GM18519 (cell line): ENCODE data around the gene MYO1E.
"Not testable (repeated sequence)": the region's sequence is repeated elsewhere in the genome, so short reads cannot be mapped to it uniquely, and the experiment has no call there.

Experiments
- ATAC-seq: cut with Tn5 transposase; IDR thresholded peaks from one replicate; pipeline ENCODE4 v1.9.1; 2021; ENCODE audit warnings: mild to moderate bottlenecking, moderate library complexity; ENCODE audit not compliant: unreplicated experiment, low FRiP score

MYO1E gene

DNA sequence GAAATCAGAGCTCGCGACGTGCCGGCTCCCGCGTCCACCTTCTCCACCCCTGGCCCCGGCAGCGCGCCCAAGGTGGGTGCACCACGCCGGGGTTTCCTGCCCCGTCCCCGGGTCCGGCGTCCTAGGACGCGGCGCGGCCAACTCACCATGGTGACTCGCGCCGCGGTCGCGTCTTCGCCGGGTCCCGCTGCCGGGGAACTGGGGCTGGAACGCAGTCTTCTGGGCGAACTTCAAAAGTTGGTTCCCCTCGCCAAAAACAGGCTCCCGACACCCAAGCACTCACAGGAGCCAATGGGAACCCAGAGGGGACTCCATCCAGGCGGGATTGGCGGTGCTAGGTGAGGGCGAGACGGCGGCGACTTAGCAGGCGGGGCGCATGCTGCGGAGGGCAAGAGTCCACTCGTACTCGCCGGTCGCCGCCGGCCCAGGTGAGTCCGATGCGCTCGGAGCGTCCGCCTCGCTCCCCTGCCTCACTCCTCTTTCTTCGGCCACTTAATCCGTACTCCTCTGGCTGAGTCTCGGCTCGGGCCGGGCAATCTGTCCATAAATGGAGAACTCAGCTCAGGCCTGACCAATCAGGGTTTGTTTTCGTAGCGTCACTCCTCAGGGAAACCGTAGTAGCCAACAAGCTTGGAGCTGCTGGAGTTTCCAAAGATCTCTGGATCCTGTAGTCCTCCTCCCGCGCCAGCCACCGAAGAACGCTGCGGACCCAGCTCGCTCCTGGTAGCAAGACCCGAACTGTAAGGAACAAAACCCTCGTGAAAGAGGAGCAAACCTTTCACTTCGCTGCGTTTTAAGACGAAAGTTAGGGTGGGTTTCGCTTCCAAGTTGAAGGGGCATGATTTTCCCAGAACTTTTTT is at the start of gene MYO1E:
Gene MYO1E (minus strand): TSS at position 520 of the 860 bp plus-strand sequence. CDS start 371 bp downstream, at position 149.
- ATAC-seq: no peak

DNA sequence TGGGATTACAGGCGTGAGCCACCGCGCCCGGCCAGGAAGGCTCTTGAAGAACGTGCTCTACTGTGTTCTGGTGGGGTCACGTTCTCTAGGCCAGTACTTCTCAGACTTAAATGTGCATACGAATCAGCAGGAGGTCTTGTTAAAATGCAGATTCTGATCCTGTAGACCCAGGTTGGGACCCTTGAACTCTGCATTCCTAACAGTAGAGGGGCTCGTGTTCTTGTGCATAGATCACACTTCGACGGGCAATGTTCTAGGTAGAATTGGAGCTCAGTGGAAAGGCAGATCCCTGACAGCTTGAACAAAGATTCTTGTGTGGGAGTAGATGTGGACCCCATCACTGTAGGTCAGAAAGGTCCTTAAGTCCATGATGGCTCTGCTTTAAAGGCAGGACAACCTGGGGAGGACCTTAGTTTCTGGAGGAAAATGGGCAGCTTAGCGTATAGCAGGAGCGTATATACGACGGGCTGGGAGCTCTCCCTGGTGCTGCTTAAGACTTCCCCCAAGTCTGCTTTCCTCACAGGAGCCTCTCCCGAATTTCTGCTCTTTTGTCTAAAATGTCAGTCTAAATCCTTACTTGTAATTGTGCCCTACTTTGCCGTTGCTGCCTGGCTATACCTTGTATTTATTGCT is 48.4 kb upstream of the MYO1E start:
- ATAC-seq: no peak

DNA sequence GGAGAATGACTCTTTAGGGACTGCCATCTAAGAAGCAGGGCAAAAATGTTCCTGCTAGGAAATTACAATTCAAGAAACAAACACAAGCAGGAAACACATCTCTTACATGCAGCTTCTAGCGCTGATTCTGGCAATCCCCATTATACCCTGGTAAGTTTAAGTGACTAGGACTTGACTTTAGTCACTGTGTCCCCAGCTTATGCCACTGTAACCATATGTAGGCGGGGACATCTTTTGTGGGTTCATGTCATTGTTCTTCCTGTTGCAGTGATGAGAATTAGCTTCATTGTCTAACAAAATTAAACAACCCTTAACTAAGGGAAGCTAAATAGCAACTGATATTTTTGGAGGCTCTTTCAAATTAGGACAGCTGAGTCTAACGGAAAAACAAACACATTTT is 47.4 kb upstream of the MYO1E start:
- no peak for ATAC-seq

DNA sequence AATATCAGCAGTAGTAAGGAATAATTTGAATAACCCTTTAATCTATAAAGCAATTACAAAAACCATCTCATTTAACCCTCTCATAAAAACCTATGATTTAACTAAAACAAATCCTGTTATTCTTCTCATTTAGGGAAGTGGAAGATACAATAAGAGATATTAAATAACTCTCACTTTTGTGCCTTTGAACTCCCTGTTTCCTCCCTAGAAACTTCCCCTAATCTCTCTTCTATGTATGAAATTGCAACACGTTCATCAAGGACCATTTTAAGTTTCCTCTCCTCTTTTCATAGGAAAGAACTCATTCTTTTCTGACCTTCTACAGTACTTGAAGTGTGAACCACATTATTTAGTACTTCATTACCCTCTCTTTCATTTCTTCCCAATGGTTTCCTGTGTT is 46.5 kb upstream of the MYO1E start:
- no peak for ATAC-seq

DNA sequence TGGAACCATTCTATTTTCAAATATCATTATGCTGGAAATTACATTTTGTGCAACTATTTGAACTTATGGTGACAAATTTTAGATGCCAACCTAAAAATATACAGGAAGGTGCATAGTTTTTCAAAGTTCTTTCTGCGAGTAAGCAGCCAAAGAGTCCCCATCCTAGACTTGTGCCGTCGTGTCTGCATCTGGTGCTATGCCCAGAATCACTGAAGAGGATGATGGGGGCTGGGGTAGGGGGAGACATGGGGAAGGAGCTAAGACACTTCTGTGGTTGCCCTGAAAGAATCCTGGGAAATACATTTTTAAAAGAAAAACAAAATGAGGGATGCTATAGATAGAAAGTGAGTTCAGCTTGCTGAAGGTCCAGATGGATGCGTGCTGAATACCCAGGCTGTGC is 44.1 kb upstream of the MYO1E start:
- no peak for ATAC-seq

DNA sequence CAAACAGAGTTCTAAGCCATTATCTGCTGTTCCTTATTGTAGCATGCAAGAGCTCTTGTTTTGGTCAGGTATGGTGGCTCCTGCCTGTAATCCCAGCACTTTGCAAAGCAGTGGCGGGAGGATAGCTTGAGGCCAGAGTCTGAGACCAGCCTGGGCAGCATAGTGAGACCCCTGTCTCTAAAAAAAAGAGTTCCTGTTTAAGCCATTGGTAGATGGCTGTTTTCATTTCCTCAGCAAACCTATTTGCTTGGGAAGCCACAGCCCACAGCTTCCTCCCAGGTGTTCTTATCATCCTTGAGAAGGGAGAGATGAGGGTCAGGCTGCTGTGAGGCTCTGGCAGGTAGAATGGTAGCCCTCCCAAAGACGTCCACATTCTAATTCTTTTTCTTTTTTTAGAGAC is 40.9 kb upstream of the MYO1E start:
- no peak for ATAC-seq

DNA sequence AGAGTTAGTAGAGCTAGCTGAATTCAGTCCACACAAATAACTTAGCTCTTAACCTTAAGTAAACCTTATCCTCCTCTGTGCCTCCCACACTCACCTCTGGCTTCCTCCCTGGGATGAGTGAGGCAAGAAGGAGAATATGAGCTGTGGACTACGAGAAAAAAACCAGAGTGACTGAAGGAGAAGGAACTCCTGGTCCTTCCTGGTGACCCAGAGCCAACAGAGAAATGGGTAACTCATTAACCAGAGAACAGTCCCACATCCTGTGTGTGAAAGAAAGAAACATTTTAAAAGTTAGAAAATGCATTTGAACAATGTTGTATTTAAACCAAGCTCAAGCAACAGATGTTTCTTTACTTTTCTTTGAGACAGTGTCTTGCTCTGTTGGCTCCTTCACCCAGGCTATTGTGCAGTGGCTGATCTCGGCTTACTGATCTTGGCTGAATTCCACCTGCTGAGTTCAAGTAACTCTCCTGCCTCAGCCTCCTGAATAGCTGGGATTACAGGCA is 37.8 kb upstream of the MYO1E start:
- ATAC-seq: no peak

DNA sequence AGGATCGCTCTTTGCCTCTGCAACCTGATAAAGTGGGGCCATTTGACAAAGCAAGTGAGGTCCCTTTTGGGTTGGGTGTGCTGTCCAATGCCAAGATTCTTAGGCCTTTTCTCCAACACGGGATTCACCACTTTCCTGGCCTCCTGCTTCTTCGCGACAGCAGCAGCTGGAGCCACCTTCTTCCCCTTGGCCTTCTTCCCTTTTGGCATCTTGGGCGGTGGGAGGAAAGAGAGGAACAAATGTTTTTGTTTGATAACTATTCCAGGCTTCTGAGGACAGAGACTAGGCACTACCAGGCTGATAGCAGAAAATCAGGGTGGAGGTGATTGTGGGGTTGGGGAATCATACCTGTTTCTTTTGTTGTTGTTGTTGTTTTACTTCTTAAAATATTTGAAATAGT is 35.3 kb upstream of the MYO1E start:
- no peak for ATAC-seq

DNA sequence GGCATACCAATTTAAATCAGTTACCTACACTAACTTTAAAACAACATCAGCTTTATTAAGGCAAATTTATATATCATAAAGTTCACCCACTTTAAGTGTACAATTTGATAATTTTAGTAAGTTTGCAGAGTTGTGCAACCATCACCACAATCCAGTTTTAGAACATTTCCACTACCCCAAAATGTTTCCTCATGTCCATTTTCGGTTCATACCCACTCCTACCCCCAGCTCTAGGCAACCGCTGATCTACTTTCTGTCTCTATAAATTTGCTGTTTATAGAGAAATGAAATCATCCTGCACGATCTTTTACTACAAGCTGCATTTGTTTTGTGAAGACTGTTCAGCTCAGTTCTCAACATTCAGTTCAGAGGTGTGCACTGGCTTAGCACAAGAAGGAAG is 33.8 kb upstream of the MYO1E start:
- peak; percentile 43 for ATAC-seq

DNA sequence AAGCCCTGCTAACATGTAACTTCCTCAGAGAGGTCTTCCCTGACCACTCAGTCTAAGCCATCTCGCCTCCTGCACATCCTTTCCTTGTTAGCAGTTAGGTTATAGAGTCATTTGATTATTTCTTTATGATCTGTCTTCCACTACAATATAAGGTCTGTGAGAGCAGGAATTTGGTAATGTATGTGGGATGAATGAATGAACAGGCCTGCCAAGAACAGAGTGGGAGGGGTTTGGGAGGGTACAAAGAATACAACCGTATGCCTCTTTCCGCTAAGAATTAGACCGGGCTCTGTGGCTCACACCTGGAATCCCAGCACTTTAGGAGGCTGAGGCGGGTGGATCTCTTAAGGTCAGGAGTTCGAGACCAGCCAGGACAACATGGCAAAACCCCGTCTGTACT is 32.4 kb upstream of the MYO1E start:
- no peak for ATAC-seq

DNA sequence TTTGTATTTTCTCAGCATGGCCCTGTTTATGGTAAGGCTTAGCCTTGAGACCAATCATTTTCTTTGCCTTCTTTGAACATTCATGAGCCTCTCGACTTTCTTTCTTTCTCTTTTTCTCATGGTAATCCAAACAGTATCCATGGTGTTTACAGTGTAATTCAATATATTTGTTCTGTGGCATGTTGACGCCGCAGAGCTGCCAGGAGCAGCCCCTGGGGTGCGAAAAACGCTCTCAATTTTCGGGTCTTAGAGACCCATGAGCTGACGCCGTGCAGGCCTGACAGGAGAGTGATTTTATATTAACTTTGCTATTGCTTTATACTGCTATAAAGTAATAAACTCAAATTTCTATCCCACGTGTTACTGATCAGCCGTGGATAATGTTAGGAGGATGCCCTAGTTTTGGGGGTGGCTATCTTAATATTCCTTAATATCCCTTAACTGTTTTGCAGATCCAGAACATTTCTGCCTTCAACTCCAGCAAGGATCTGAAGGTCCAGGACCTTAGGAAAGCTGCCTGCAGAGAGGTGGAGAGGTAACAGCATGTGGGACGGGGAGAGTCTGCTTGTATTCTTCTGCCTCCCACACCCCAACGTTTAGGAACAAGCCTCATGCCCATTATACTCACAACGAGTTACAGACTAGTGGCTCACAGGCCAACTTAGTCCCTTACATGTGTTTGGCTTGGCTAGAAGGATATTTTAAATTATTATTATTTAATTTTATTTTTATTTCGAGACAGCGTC is 29.3 kb upstream of the MYO1E start:
- ATAC-seq: no peak

DNA sequence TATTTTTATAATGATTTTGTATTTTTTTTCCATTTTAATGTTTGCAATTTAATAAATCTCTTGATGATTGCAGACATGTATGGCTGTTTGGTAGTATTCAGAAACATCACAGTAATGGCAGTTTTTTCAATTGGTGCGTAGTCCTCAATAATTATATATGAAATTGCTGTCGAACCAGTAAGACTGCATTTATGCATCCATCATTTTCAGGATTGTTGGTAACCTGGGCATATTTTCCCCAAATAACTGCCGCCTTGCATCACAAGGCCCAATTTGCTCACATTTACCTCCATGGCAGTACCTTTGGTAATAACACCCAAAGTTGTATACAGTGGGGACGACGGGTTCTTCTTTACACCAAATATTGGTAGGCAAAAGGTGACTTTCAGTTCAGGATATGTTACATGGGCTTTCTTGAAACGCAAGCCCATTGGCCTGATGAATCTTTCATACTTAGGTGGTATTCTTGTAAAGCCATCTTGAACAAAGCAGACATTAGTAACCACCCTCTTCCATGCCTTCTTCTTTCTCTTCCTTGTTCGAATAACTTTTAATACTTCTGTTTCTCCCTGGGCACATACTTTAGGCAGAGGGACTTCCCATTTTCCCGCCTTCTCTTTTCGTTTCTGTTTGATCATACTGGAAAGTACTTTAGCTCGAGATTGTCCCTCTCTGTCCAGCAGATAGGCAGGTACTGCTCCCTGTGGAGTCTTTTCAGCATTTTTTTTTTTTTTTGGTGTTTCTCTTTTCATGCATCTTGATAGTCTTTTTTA is 28.6 kb upstream of the MYO1E start:
- ATAC-seq: not testable (repeated sequence)

DNA sequence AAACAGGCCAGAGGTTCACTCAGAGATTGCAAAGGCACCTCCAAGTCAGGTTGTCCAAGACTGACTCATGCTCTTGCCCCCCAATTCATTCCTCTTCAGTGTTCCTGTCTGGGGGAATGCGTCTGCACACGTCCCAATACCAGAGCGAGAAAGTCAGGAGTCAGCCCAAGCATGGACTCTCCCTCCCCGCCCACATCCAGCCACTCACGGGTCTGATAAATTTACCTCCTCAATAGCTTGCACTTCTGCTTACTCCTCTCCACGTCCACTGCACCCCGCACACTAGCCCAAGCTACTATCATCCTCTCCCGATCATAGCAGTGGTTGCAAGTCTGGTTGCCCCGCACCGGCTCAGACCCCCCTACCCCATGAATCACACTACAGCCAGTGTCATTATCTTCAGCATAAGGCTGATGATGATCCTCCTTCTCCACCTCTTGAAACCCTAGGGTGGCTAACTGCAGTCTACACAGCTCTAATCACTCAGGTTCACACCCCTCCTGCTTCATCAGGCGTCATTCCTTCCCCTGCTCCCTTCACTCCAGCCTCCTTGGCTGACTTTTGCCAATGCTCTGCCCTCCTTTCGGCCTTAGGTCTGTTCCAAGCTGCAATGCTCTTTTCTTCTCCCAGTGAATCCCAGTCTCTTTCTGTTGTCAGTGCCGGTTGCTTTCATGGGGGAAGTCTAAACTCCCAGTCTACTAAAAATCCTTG is 27.6 kb upstream of the MYO1E start:
- no peak for ATAC-seq

DNA sequence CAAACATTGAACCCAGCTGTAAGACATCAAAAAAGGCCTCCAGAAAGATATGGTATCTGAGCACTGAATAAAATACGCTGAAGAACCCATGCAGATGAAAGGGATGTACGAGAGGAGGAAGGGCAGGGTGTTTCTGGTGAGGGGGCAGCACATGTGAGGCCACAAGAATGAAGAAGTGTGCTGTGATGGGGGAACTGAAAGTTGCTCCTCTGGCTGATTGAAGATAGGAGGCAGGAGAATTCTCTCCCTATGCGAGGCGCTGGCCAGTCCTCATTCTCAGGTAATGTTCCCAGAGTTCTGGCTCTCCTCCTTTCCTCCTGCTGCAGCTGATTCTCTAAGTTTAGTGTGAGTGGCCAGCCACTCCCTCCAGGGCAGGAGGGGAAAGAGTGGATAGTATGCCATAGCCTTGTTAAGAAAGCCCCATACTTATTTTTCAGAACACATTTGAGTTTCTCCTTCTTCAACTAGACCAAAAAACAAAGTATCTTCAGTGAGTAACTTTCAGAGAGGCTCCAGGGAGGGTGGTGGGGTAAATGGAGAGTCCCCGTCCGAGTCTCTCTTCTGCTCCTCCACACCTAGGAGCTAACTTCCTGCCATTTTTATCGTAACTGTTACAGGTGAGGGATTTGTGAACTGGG is 26.9 kb upstream of the MYO1E start:
- ATAC-seq: peak; percentile 68

DNA sequence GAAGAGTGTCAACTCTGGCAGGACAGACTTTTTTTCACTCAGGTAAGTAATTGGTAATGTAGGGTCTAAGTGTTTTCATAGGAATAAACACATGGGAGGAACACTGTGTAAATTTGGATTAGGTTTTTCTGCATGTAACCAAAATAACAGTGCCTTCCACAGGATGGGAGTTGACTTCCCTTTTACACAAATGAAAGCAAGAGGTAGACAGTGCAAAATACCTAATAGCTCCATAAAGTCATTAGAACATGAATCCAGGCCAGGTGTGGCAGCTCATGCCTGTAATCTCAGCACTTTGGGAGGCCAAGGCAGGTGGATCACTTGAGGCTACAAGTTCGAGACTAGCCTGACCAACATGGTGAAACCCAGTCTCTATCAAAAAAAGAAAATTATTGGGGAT is 25.5 kb upstream of the MYO1E start:
- no peak for ATAC-seq

DNA sequence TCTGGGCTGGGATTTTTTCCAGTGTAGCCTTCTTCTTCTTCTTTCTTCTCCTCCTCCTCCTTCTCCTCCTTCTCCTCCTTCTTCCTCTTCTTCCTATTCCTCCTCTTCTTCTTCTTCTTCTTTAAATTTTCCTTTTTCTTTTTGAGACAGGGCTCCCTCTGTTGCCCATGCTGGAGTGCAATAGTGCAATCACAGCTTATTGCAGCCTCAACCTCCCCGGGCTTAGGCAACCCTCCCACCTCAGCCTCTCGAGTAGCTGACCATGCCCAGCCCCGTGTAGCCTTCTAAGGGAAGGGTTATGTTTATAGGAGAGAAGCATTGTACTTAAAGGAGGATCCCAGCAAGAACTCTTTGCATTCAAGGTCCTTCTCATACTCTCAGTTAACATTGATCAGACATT is 24.0 kb upstream of the MYO1E start:
- ATAC-seq: no peak

DNA sequence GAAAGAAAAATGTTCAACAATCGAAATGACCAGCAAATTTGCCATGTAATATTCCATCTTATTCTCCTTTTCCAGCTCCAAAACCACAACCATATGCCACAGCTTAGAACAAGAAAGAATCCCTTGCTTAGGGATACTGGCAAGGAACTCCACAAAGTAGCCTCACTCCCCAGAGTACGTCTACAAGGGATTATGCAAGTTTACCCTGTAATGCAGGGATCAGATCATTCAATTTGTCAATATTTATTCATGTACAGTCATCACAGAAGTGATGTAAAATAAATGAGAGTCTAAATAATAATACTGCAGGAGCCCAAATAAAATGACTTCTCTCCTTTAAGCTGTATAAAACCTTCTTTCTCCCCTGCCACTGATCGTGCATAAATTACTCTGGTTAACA is 23.5 kb upstream of the MYO1E start:
- ATAC-seq: no peak

DNA sequence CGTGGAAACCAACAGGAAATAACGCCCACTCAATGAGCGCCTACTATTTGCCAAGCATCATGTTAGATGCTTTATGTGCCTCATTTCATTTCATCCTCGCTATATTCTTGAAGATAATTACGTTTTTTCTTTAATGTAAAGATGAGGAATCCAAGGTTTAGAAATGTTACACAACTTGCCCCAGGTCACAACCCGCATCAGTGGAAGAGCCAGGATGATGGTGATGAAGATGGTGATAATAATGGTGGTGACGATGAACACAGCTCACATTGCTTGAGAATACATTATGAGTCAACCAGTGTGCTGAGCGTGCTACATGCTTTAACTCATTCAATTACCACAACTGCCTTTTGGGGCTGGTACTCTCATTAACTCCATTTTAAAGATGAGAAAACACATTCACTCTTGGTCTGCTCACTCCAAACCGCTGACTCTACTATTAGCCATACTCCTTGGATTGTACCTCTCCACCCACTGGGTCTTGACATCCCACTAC is 21.5 kb upstream of the MYO1E start:
- ATAC-seq: no peak

DNA sequence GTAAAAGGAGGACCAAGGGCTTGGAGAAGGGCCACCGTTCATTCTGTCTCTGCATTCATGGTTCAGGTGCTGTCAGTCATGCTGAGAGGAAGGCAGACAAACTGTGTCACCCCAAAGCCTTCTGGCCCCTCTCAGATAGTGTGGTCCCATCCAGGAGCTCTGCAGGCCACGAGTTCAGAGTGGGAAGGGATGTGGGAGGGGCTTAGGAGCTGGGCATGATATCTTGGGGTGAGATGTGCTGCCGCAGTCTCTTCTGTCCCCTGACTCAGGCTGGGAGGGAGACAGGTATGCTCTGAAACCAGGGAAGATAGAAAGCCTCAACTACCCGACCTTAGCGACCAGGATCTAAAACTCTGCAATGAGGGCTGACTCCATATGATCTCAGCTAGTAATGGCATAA is 19.6 kb upstream of the MYO1E start:
- no peak for ATAC-seq
